HEK293 (cell line): ENCODE results near the gene MED15.

ENCODE experiments used
- SP2 ChIP-seq: fragments of 450-650 bp; formaldehyde crosslinking; IDR thresholded peaks from 2 replicates; pipeline ENCODE4 v1.5.1; 2016; ENCODE audit warnings: missing biosample characterization, missing genetic modification characterization
- ZNF530 ChIP-seq: fragments of 450-650 bp; formaldehyde crosslinking; IDR thresholded peaks from 2 replicates; pipeline ENCODE4 v1.5.1; 2016; ENCODE audit warnings: low read depth, missing biosample characterization, missing genetic modification characterization
- TF ChIP-seq, protein P1 (sequence below): fragments of 450-650 bp; formaldehyde crosslinking; IDR thresholded peaks from 2 replicates; pipeline ENCODE4 v1.5.1; 2016; ENCODE audit warnings: missing biosample characterization, missing genetic modification characterization
- TF ChIP-seq, protein P2 (sequence below): sonication (generic); formaldehyde crosslinking; IDR thresholded peaks from 2 replicates; pipeline ENCODE4 v1.8.1; 2022; ENCODE audit warnings: mild to moderate bottlenecking, moderate library complexity, missing genetic modification reagents

DNA sequence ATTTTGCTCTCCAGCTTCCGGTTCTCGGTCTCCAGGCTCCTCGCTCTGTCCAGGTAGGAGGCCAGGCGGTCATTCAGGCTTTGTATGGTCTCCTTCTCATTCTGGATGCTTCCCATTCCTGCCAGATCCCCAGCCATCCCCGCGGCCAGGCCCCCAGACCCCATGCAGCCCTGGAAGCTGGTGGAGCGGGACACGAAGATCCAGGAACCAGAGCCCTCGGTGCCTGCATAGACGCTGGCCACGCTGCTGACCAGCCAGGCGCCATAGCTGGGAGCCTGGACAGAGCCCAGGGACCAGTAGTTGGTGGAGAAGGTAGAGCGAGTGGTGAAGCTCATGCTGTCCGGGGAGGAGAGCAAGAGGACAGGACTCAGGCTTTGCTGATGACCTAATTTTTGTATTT is 23.6 kb upstream of the MED15 start:
- TF ChIP-seq, protein P1, sequence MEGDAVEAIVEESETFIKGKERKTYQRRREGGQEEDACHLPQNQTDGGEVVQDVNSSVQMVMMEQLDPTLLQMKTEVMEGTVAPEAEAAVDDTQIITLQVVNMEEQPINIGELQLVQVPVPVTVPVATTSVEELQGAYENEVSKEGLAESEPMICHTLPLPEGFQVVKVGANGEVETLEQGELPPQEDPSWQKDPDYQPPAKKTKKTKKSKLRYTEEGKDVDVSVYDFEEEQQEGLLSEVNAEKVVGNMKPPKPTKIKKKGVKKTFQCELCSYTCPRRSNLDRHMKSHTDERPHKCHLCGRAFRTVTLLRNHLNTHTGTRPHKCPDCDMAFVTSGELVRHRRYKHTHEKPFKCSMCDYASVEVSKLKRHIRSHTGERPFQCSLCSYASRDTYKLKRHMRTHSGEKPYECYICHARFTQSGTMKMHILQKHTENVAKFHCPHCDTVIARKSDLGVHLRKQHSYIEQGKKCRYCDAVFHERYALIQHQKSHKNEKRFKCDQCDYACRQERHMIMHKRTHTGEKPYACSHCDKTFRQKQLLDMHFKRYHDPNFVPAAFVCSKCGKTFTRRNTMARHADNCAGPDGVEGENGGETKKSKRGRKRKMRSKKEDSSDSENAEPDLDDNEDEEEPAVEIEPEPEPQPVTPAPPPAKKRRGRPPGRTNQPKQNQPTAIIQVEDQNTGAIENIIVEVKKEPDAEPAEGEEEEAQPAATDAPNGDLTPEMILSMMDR: no peak
- TF ChIP-seq, protein P2, sequence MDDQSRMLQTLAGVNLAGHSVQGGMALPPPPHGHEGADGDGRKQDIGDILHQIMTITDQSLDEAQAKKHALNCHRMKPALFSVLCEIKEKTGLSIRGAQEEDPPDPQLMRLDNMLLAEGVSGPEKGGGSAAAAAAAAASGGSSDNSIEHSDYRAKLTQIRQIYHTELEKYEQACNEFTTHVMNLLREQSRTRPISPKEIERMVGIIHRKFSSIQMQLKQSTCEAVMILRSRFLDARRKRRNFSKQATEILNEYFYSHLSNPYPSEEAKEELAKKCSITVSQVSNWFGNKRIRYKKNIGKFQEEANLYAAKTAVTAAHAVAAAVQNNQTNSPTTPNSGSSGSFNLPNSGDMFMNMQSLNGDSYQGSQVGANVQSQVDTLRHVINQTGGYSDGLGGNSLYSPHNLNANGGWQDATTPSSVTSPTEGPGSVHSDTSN (CRISPR knock-in tag): no peak
- TF ChIP-seq SP2 (tag by site-specific recombination) (no peak), ZNF530 (no peak)
